ENCODE data around the gene TNFSF15.

DNA sequence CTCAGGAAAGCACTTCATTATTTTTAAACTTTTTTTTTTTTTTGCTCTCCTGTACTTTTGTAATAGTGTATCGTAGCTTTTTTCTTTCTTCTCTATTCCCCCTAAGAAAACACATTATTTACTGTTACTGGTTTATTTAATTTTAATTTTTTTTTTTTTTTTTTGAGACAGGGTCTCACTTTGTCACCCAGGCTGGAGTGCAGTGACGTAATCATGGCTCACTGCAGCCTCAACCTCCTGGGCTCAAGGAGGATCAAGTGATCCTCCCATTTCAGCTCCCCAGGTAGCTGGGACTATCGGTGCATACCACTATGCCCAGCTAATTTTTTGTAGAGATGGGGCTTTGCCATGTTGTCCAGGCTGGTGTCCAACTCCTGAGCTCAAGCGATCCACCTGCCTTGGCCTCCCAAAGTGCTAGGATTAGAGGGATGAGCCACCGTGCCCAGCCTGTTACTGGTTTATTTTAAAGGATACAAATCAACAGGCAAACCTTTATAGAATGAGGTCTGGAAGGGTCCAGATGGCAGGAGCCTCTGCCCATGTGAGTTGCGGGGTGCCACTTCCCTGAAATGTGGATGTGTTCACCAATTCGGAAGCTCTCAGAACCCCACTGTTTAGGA, 49.0 kb upstream of the TNFSF15 start:
- TF ChIP-seq, protein P1, sequence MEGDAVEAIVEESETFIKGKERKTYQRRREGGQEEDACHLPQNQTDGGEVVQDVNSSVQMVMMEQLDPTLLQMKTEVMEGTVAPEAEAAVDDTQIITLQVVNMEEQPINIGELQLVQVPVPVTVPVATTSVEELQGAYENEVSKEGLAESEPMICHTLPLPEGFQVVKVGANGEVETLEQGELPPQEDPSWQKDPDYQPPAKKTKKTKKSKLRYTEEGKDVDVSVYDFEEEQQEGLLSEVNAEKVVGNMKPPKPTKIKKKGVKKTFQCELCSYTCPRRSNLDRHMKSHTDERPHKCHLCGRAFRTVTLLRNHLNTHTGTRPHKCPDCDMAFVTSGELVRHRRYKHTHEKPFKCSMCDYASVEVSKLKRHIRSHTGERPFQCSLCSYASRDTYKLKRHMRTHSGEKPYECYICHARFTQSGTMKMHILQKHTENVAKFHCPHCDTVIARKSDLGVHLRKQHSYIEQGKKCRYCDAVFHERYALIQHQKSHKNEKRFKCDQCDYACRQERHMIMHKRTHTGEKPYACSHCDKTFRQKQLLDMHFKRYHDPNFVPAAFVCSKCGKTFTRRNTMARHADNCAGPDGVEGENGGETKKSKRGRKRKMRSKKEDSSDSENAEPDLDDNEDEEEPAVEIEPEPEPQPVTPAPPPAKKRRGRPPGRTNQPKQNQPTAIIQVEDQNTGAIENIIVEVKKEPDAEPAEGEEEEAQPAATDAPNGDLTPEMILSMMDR (IDR thresholded peaks at IDR 0.05) = no peak
- no peak for TF ChIP-seq POLR2A (IDR thresholded peaks at IDR 0.05)

All from ovary (tissue), 3 donors.